ENCODE results near the gene CALHM5.

CALHM5 gene

DNA sequence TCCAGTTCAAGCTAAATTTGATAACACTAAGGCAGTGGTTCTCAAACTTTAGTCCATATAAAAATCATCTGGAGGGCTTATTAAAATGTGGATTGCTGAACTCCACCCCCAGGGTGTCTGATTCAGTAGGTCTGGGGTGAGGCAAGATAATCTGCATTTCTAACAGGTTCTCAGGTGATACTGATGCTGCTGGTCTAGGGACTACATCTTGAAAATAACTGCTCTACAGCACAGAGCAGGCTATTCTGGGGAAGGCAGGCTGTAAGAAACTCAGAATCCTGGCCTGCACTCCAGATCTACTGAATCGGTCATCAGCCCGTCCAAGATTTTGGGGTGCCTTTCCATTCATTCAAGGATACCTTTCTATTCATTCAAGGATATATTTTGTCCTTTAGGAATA, 11.5 kb downstream of the CALHM5 start:
- TF ChIP-seq TAF1 (IDR thresholded peaks at IDR 0.05; ENCODE audit: low read depth, low read length), result no peak
- no peak for TF ChIP-seq POLR2AphosphoS5 (IDR thresholded peaks at IDR 0.05; ENCODE audit: low read depth, low read length)
- no peak for TF ChIP-seq PAX5 (IDR thresholded peaks at IDR 0.05; ENCODE audit: insufficient read depth, low read length, severe bottlenecking)
- TF ChIP-seq SPI1 (IDR thresholded peaks at IDR 0.05; ENCODE audit: low read depth, low read length), result no peak
- no peak for TF ChIP-seq POLR2A (IDR thresholded peaks at IDR 0.05; ENCODE audit: low read depth, low read length)
- no peak for TF ChIP-seq POU2F2 (IDR thresholded peaks at IDR 0.05; ENCODE audit: low read depth, low read length)
- FAIRE-seq (no peak), DNase-seq (ENCODE audit: insufficient read length, low spot score) (no peak)

- FAIRE-seq, result no peak
- no peak for DNase-seq (ENCODE audit: insufficient read length, low spot score)
- TF ChIP-seq POU2F2 (IDR thresholded peaks at IDR 0.05; ENCODE audit: low read depth, low read length) (no peak), SPI1 (IDR thresholded peaks at IDR 0.05; ENCODE audit: low read depth, low read length) (no peak), POLR2A (IDR thresholded peaks at IDR 0.05; ENCODE audit: low read depth, low read length) (no peak), PAX5 (IDR thresholded peaks at IDR 0.05; ENCODE audit: insufficient read depth, low read length, severe bottlenecking) (no peak), POLR2AphosphoS5 (IDR thresholded peaks at IDR 0.05; ENCODE audit: low read depth, low read length) (no peak), TAF1 (IDR thresholded peaks at IDR 0.05; ENCODE audit: low read depth, low read length) (no peak)
Observed at GRCh38 chr6:116524236-116524635, 12.8 kb downstream of the CALHM5 start.

DNA sequence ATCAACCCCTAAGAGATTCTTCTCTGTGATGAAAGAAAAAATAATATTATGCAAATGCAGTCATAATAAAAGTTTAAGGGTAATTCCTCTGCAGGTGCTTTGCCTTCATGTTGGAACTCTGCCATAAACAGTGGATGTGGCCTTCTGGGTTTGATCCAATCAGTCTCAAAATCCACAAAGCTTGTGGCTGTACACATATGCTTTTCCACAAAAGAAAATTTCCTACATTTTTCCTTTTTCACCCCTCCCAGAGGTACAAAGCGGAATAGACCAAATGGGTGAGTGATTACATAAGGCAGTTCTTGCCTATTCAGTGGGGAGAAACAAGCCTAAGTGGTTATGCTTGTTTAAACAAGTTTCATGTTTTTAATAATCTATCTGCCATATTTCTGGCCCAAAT, 16.7 kb downstream of the CALHM5 start:
- no peak for FAIRE-seq
- TF ChIP-seq POU2F2 (IDR thresholded peaks at IDR 0.05; ENCODE audit: low read depth, low read length) (no peak), PAX5 (IDR thresholded peaks at IDR 0.05; ENCODE audit: insufficient read depth, low read length, severe bottlenecking) (no peak), POLR2AphosphoS5 (IDR thresholded peaks at IDR 0.05; ENCODE audit: low read depth, low read length) (no peak), SPI1 (IDR thresholded peaks at IDR 0.05; ENCODE audit: low read depth, low read length) (no peak), POLR2A (IDR thresholded peaks at IDR 0.05; ENCODE audit: low read depth, low read length) (no peak), TAF1 (IDR thresholded peaks at IDR 0.05; ENCODE audit: low read depth, low read length) (no peak)
- DNase-seq (ENCODE audit: insufficient read length, low spot score), result no peak

DNA sequence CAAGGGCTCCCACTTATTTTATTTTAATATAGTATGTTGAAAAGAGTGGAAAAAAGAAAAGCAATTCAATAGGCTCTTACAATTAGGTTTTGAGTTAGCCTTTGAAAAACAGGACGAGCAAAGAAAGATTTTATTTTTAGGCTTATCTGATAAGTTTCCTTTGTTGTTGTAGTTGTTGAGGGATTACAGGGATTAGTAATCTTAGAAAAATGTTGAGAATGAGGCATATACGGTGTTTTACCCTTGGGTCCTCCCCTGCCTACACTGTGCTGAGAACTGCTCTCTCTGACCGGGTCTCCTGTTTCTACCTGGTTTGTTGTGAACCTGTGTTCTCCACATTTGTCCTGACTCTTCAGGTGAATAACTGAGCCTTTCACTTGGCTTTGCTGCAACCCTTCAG, 17.3 kb downstream of the CALHM5 start:
- FAIRE-seq (no peak), DNase-seq (ENCODE audit: insufficient read length, low spot score) (no peak)
- no peak for TF ChIP-seq TAF1 (IDR thresholded peaks at IDR 0.05; ENCODE audit: low read depth, low read length)
- TF ChIP-seq POLR2A (IDR thresholded peaks at IDR 0.05; ENCODE audit: low read depth, low read length), result no peak
- no peak for TF ChIP-seq POLR2AphosphoS5 (IDR thresholded peaks at IDR 0.05; ENCODE audit: low read depth, low read length)
- no peak for TF ChIP-seq SPI1 (IDR thresholded peaks at IDR 0.05; ENCODE audit: low read depth, low read length)
- TF ChIP-seq PAX5 (IDR thresholded peaks at IDR 0.05; ENCODE audit: insufficient read depth, low read length, severe bottlenecking), result no peak
- no peak for TF ChIP-seq POU2F2 (IDR thresholded peaks at IDR 0.05; ENCODE audit: low read depth, low read length)

DNA sequence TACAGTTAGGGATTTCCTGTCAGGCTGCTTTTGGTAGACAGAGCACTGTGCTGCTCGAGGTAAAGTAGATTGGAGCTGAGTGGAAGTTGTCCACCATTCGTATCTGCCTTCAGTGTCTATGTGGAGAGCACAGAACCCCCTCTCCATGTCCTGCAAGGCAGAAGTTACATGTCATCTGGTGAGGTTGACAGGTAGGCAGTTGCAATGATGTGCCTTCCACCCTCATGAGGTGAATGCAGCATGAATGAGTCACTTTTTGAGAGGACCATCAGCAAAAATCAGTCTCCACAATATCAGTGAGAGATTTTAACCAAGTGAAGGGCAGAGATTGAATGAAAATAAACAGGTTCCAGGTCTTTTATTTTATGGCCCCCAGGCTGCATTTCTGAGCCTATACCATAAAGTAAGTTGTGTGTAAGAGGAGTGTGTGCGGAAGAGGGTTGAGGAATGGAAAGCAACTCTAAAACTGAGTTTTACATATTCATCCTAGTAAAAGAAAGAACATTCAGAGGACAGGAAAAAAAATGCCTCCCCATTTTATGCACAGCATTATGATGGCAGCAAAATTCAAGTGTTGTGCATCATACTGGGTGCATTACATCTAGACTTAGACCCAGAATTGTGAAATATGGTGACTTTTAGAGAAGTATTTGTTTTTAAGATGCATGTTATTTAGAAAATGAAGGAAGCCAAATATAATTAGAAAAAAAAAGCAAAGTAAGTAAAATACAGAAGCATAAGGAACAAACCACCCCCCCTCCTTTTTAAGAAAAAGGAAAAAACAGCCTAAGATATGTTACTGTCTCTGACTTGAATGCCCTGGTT, 18.2 kb downstream of the CALHM5 start:
- DNase-seq (ENCODE audit: insufficient read length, low spot score) (no peak), FAIRE-seq (peak; percentile 69)
- TF ChIP-seq POLR2A (IDR thresholded peaks at IDR 0.05; ENCODE audit: low read depth, low read length), result no peak
- no peak for TF ChIP-seq SPI1 (IDR thresholded peaks at IDR 0.05; ENCODE audit: low read depth, low read length)
- no peak for TF ChIP-seq TAF1 (IDR thresholded peaks at IDR 0.05; ENCODE audit: low read depth, low read length)
- TF ChIP-seq POLR2AphosphoS5 (IDR thresholded peaks at IDR 0.05; ENCODE audit: low read depth, low read length), result no peak
- TF ChIP-seq POU2F2 (IDR thresholded peaks at IDR 0.05; ENCODE audit: low read depth, low read length), result no peak
- no peak for TF ChIP-seq PAX5 (IDR thresholded peaks at IDR 0.05; ENCODE audit: insufficient read depth, low read length, severe bottlenecking)

DNA sequence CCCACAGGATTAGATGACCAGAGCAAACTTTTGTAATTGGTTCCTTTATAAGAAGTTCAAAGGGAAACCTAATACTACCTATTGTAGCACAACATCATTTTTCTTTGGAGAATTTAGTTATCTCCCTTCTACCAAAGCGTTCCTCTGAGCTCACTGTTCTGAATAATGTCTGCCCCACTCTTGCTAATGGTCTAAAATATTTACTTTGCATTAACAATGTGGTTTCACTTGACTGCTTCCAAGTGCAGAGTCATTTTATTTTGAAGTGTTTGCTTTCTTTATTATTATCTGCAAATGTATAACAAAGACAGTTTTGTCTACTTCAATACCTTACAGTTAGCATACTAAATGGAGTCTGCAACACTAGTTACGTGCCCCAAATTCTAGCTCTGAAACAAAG, 19.0 kb downstream of the CALHM5 start:
- TF ChIP-seq POLR2A (IDR thresholded peaks at IDR 0.05; ENCODE audit: low read depth, low read length), result no peak
- TF ChIP-seq SPI1 (IDR thresholded peaks at IDR 0.05; ENCODE audit: low read depth, low read length), result no peak
- TF ChIP-seq POU2F2 (IDR thresholded peaks at IDR 0.05; ENCODE audit: low read depth, low read length), result no peak
- TF ChIP-seq PAX5 (IDR thresholded peaks at IDR 0.05; ENCODE audit: insufficient read depth, low read length, severe bottlenecking), result no peak
- TF ChIP-seq POLR2AphosphoS5 (IDR thresholded peaks at IDR 0.05; ENCODE audit: low read depth, low read length), result no peak
- no peak for TF ChIP-seq TAF1 (IDR thresholded peaks at IDR 0.05; ENCODE audit: low read depth, low read length)
- FAIRE-seq (no peak), DNase-seq (ENCODE audit: insufficient read length, low spot score) (no peak)

GRCh38 chr6:116531675-116532570, 20.5 kb downstream of the CALHM5 start:
- TF ChIP-seq SPI1 (IDR thresholded peaks at IDR 0.05; ENCODE audit: low read depth, low read length) (no peak), POU2F2 (IDR thresholded peaks at IDR 0.05; ENCODE audit: low read depth, low read length) (no peak), PAX5 (IDR thresholded peaks at IDR 0.05; ENCODE audit: insufficient read depth, low read length, severe bottlenecking) (no peak), POLR2AphosphoS5 (IDR thresholded peaks at IDR 0.05; ENCODE audit: low read depth, low read length) (no peak), POLR2A (IDR thresholded peaks at IDR 0.05; ENCODE audit: low read depth, low read length) (no peak), TAF1 (IDR thresholded peaks at IDR 0.05; ENCODE audit: low read depth, low read length) (no peak)
- FAIRE-seq, result peak; percentile 89
- no peak for DNase-seq (ENCODE audit: insufficient read length, low spot score)

DNA sequence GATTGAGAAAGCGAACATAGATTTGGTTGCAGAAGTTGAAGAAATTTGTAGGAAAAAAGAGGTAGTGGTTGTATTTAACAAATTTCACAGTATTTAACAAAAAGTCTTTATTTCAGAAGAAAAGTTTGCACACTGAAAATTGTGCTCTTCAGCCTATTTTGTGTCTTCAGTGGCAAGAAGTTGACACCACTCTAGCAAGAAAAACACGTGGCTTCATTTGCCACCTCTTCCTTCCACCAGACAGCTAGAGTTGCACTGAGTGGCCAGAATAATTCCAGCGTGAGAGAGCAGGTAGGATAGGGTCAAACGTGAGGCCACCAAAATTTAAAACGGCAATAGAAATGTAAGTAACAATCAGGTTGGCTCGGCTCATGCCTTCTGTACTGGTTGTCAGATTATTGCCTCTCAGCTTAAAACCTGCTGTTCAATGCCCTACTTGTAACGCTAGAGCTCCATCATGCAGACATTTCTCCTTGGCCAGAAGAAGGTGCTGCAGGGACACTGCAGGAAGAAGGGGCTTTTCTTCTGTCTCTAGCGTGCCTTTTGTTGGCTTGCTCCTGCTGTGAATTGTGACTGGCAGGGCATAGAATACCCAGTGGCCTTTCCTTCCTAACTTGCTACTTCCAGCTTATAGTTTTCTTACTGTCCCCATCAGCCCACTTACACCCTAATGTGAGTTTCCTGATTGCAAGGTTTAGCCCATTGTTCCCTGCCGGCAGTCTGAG, 22.0 kb downstream of the CALHM5 start:
- TF ChIP-seq PAX5 (IDR thresholded peaks at IDR 0.05; ENCODE audit: insufficient read depth, low read length, severe bottlenecking) (no peak), POLR2AphosphoS5 (IDR thresholded peaks at IDR 0.05; ENCODE audit: low read depth, low read length) (no peak), TAF1 (IDR thresholded peaks at IDR 0.05; ENCODE audit: low read depth, low read length) (no peak), POU2F2 (IDR thresholded peaks at IDR 0.05; ENCODE audit: low read depth, low read length) (no peak), SPI1 (IDR thresholded peaks at IDR 0.05; ENCODE audit: low read depth, low read length) (no peak), POLR2A (IDR thresholded peaks at IDR 0.05; ENCODE audit: low read depth, low read length) (no peak)
- DNase-seq (ENCODE audit: insufficient read length, low spot score) (no peak), FAIRE-seq (no peak)

All from GM12891 (cell line).